ENCODE data around the gene CCDC142. TPM values are rescaled to one million over a fixed set of nuclear protein-coding genes. Genes with fewer than 3 reads are reported as not detected.

CCDC142 gene
- total RNA-seq, 1 experiment from 2014 or later = 7.8 TPM

Other genes with a start within 250 kb of the CCDC142 start
- gene SLC4A5, start 139.6 kb downstream of the CCDC142 start, total RNA-seq (2014; rRNA removed; shearing (Covaris generic)) = 0.02 TPM in 1 of 2 replicates, not detected in the other
- 51.5 and 87.0 TPM in 2 replicates for gene DCTN1, start 102.7 kb downstream of the CCDC142 start, total RNA-seq (2014; rRNA removed; shearing (Covaris generic))
- gene C2orf81, start 61.4 kb downstream of the CCDC142 start, total RNA-seq (2014; rRNA removed; shearing (Covaris generic)) = 0.57 and 1.6 TPM in 2 replicates
- 60.2 and 64.7 TPM in 2 replicates for gene WDR54, start 61.3 kb downstream of the CCDC142 start, total RNA-seq (2014; rRNA removed; shearing (Covaris generic))
- gene RTKN, start 41.1 kb downstream of the CCDC142 start, total RNA-seq (2014; rRNA removed; shearing (Covaris generic)) = 10.5 and 12.1 TPM in 2 replicates
- 7.8 and 27.8 TPM in 2 replicates for gene INO80B, start 27.9 kb downstream of the CCDC142 start, total RNA-seq (2014; rRNA removed; shearing (Covaris generic))
- gene WBP1, start 24.6 kb downstream of the CCDC142 start, total RNA-seq (2014; rRNA removed; shearing (Covaris generic)) = 45.2 and 55.7 TPM in 2 replicates
- gene MOGS, start 17.6 kb downstream of the CCDC142 start, total RNA-seq (2014; rRNA removed; shearing (Covaris generic)) = 52.1 and 77.3 TPM in 2 replicates
- 38.0 and 38.2 TPM in 2 replicates for gene MRPL53, start 10.3 kb downstream of the CCDC142 start, total RNA-seq (2014; rRNA removed; shearing (Covaris generic))
- 10.0 and 13.6 TPM in 2 replicates for gene TTC31, start 83 bp upstream of the CCDC142 start, total RNA-seq (2014; rRNA removed; shearing (Covaris generic))
- 0.10 and 1.6 TPM in 2 replicates for gene LBX2, start 16.6 kb upstream of the CCDC142 start, total RNA-seq (2014; rRNA removed; shearing (Covaris generic))
- 28.9 and 31.3 TPM in 2 replicates for gene PCGF1, start 24.7 kb upstream of the CCDC142 start, total RNA-seq (2014; rRNA removed; shearing (Covaris generic))
- gene TLX2, start 31.5 kb upstream of the CCDC142 start, total RNA-seq (2014; rRNA removed; shearing (Covaris generic)) = 0.10 and 0.34 TPM in 2 replicates
- gene DQX1, start 43.2 kb upstream of the CCDC142 start, total RNA-seq (2014; rRNA removed; shearing (Covaris generic)) = not detected in 2 replicates
- 115 and 119 TPM in 2 replicates for gene AUP1, start 46.7 kb upstream of the CCDC142 start, total RNA-seq (2014; rRNA removed; shearing (Covaris generic))
- 29.4 and 32.0 TPM in 2 replicates for gene HTRA2, start 46.9 kb upstream of the CCDC142 start, total RNA-seq (2014; rRNA removed; shearing (Covaris generic))
- gene LOXL3, start 70.9 kb upstream of the CCDC142 start, total RNA-seq (2014; rRNA removed; shearing (Covaris generic)) = 43.9 and 66.9 TPM in 2 replicates
- 7.5 and 13.3 TPM in 2 replicates for gene DOK1, start 71.7 kb upstream of the CCDC142 start, total RNA-seq (2014; rRNA removed; shearing (Covaris generic))
- gene M1AP, start 165.3 kb upstream of the CCDC142 start, total RNA-seq (2014; rRNA removed; shearing (Covaris generic)) = not detected in 2 replicates
- gene SEMA4F, start 171.2 kb upstream of the CCDC142 start, total RNA-seq (2014; rRNA removed; shearing (Covaris generic)) = 7.3 and 7.6 TPM in 2 replicates